HEK293 (cell line): ENCODE data around the gene MYO9B.

Source experiments
- MYNN ChIP-seq: fragments of 450-650 bp; formaldehyde crosslinking; IDR thresholded peaks from 2 replicates; pipeline ENCODE4 v1.5.1; 2016; ENCODE audit warnings: missing biosample characterization, missing genetic modification characterization, borderline replicate concordance
- ZBTB17 ChIP-seq: fragments of 450-650 bp; formaldehyde crosslinking; IDR thresholded peaks from 2 replicates; pipeline ENCODE4 v1.5.1; 2016; ENCODE audit warnings: missing biosample characterization, missing genetic modification characterization
- ZNF146 ChIP-seq: fragments of 450-650 bp; formaldehyde crosslinking; IDR thresholded peaks from 2 replicates; pipeline ENCODE4 v1.5.1; 2016; ENCODE audit warnings: missing biosample characterization, missing genetic modification characterization
- ZNF707 ChIP-seq: fragments of 450-650 bp; formaldehyde crosslinking; IDR thresholded peaks from 2 replicates; pipeline ENCODE4 v1.5.1; 2016; ENCODE audit warnings: missing biosample characterization, missing genetic modification characterization
- TF ChIP-seq, protein P1 (sequence below): fragments of 450-650 bp; formaldehyde crosslinking; IDR thresholded peaks from 2 replicates; pipeline ENCODE4 v1.5.1; 2016; ENCODE audit warnings: missing biosample characterization, missing genetic modification characterization
- TF ChIP-seq, protein P2 (sequence below): fragments of 450-650 bp; formaldehyde crosslinking; IDR thresholded peaks from 2 replicates; pipeline ENCODE4 v1.5.1; 2016; ENCODE audit warnings: missing biosample characterization, missing genetic modification characterization

DNA sequence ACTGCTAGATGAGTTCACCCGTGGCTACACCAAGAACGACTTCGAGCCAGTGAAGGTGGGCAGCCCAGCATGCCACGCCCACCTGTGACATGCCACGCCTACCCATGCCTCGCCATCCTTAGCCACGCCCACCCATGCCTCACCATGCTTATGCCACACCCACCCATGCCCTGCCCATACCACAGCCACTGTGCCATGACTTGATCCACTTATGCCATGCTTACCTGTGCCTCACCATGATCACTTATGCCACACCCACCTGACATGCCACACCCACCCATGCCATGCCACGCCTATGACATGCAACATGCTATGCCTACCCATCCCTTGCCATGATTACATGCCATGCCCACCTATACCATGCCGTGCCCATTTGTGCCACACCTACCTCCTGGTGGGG lies 126.7 kb downstream of the MYO9B start:
- TF ChIP-seq, protein P1, sequence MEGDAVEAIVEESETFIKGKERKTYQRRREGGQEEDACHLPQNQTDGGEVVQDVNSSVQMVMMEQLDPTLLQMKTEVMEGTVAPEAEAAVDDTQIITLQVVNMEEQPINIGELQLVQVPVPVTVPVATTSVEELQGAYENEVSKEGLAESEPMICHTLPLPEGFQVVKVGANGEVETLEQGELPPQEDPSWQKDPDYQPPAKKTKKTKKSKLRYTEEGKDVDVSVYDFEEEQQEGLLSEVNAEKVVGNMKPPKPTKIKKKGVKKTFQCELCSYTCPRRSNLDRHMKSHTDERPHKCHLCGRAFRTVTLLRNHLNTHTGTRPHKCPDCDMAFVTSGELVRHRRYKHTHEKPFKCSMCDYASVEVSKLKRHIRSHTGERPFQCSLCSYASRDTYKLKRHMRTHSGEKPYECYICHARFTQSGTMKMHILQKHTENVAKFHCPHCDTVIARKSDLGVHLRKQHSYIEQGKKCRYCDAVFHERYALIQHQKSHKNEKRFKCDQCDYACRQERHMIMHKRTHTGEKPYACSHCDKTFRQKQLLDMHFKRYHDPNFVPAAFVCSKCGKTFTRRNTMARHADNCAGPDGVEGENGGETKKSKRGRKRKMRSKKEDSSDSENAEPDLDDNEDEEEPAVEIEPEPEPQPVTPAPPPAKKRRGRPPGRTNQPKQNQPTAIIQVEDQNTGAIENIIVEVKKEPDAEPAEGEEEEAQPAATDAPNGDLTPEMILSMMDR: no peak
- TF ChIP-seq ZBTB17 (tag by site-specific recombination) (no peak), MYNN (no peak), ZNF146 (tag by site-specific recombination) (no peak), ZNF707 (tag by site-specific recombination) (no peak)
- TF ChIP-seq, protein P2, sequence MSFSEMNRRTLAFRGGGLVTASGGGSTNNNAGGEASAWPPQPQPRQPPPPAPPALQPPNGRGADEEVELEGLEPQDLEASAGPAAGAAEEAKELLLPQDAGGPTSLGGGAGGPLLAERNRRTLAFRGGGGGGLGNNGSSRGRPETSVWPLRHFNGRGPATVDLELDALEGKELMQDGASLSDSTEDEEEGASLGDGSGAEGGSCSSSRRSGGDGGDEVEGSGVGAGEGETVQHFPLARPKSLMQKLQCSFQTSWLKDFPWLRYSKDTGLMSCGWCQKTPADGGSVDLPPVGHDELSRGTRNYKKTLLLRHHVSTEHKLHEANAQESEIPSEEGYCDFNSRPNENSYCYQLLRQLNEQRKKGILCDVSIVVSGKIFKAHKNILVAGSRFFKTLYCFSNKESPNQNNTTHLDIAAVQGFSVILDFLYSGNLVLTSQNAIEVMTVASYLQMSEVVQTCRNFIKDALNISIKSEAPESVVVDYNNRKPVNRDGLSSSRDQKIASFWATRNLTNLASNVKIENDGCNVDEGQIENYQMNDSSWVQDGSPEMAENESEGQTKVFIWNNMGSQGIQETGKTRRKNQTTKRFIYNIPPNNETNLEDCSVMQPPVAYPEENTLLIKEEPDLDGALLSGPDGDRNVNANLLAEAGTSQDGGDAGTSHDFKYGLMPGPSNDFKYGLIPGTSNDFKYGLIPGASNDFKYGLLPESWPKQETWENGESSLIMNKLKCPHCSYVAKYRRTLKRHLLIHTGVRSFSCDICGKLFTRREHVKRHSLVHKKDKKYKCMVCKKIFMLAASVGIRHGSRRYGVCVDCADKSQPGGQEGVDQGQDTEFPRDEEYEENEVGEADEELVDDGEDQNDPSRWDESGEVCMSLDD (tag by site-specific recombination): no peak
